Fibroblast of peridontal ligament (primary cell): Measurements from ENCODE around the gene ZNF775.

Source experiments
- DNase-seq: peaks from one replicate; pipeline ENCODE4 v3.0.0-alpha.2; 2010; ENCODE audit errors: extremely low read depth

The ZNF775 gene

GRCh38 chr7:150368884-150369747 lies 10.0 kb upstream of the ZNF775 start:
- peak; percentile 54 for DNase-seq

- DNase-seq, result no peak
Measured at GRCh38 chr7:150369748-150370501, 9.2 kb upstream of the ZNF775 start.

GRCh38 chr7:150370612-150371071 lies 8.5 kb upstream of the ZNF775 start:
- DNase-seq, result peak; percentile 64

GRCh38 chr7:150371131-150371995 lies 7.8 kb upstream of the ZNF775 start:
- DNase-seq, result no peak

- no peak for DNase-seq
Measured at GRCh38 chr7:150371996-150372270, 7.2 kb upstream of the ZNF775 start.

GRCh38 chr7:150372271-150373048 lies 6.7 kb upstream of the ZNF775 start:
- DNase-seq, result no peak

- no peak for DNase-seq
Measured at GRCh38 chr7:150373049-150373801, 5.9 kb upstream of the ZNF775 start.

- DNase-seq, result no peak
Measured at GRCh38 chr7:150374026-150374425, 5.1 kb upstream of the ZNF775 start.

GRCh38 chr7:150374472-150374871 lies 4.7 kb upstream of the ZNF775 start:
- DNase-seq, result no peak

- no peak for DNase-seq
Measured at GRCh38 chr7:150375662-150376521, 3.2 kb upstream of the ZNF775 start.

GRCh38 chr7:150376560-150376959 lies 2.6 kb upstream of the ZNF775 start:
- no peak for DNase-seq

GRCh38 chr7:150377196-150377595 lies 1.9 kb upstream of the ZNF775 start:
- no peak for DNase-seq

GRCh38 chr7:150377635-150378034 lies 1.5 kb upstream of the ZNF775 start:
- no peak for DNase-seq

- DNase-seq, result peak; percentile 59
Measured at GRCh38 chr7:150378115-150378852, 846 bp upstream of the ZNF775 start.

GRCh38 chr7:150379441-150380379 lies 580 bp downstream of the ZNF775 start:
- no peak for DNase-seq

- DNase-seq, result no peak
Measured at GRCh38 chr7:150380463-150380862, 1.3 kb downstream of the ZNF775 start.

- DNase-seq, result no peak
Measured at GRCh38 chr7:150381096-150381495, 2.0 kb downstream of the ZNF775 start.

- DNase-seq, result no peak
Measured at GRCh38 chr7:150381785-150382122, 2.6 kb downstream of the ZNF775 start.
